Spleen (tissue), 7 donors: Measurements from ENCODE around the gene PTBP2.

Source experiments
- CTCF ChIP-seq, 11 experiments: fragments of 200-600 bp in 7 of 11; fragments of 450-650 bp in 4 of 11; sonication (generic) in 4 of 11; IDR thresholded peaks in 8 of 11; conservative IDR thresholded peaks in 3 of 11; 1 replicate in 7 of 11; 2 replicates in 4 of 11; pipeline versions ENCODE4 v1.4.0 to v1.8.0; 2016 to 2021; ENCODE audit warnings: antibody characterized with exemption in 11 of 11, inconsistent platforms in 4 of 11, mild to moderate bottlenecking in 1 of 11
- POLR2A ChIP-seq, 3 donors: fragments of 450-650 bp; IDR thresholded peaks; one replicate each; pipeline ENCODE4 v1.5.1; 2017; ENCODE audit warnings: antibody characterized with exemption in 3 of 3, mild to moderate bottlenecking in 1 of 3
- donor health status: DM: no; HTN: no; CAD: no; lungs with moderate emphysema.
- donor health status: DM: no; HTN: no; CAD: no.
- donor health status: DM: no; HTN: no; CAD: no.

GRCh38 chr1:96707023-96707422 lies 14.6 kb upstream of the PTBP2 start:
- no peak for TF ChIP-seq CTCF (IDR thresholded peaks at IDR 0.05 in 8 of 11, conservative IDR thresholded peaks at IDR 0.05 in 3 of 11)
- TF ChIP-seq POLR2A (IDR thresholded peaks at IDR 0.05): no peak
